ENCODE data around the gene PDHX.
"Not testable (repeated sequence)": the region's sequence is repeated elsewhere in the genome, so short reads cannot be mapped to it uniquely, and the experiment has no call there.

Gene PDHX

DNA sequence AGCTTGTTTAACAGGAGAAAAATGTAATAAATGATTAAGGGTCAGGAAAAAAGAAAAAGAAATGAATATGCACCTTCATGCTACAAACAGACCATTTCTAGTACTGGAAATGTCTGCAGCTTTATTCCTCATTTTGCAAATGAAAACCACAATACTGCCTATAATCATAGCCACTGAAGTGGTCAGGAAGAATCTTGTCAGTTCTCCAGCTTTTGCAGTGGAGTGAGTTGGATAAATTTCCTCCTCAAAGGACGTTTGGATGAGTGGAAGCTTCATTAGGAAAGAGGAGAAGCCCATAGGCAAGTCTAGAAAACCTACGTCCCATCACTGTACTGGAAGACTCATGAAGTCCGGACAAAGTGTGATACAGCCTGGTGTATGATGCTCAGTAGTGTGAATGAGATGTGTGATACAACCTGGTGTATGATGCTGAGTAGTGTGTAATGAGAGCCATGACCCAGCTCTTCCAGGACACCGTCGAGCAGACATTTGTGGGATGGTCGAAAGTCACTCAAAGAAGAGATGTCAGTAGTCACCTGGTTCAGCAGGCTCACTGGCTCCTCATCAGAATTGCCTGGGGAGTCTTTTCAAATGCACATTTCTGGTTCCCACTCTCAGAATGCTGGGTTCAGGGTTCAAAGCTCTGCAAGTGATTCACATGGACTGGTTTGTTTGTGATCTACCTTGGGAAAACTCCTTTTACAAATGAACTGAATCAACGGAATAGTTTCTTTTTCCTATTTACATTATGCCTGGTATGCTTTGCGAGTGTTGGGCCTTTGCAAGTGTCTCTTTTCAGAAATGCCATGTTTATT lies 101.3 kb downstream of the PDHX start:
- Mint-ChIP-seq H3K27ac (no peak overlapping the region), H3K4me3 (no peak overlapping the region), H3K36me3 (ENCODE audit: low read depth) (peaks cover 4% of the 10 kb centered on the region), H3K27me3 (ENCODE audit: low read depth) (peaks cover 27% of the 10 kb centered on the region), H3K4me1 (ENCODE audit: low read depth) (peaks cover 21% of the 10 kb centered on the region), H3K9me3 (peaks cover 7% of the 10 kb centered on the region)
- no peak for DNase-seq (ENCODE audit: low spot score)

- Mint-ChIP-seq H3K36me3 (ENCODE audit: low read depth) (peaks cover 26% of the 10 kb centered on the region), H3K27ac (no peak overlapping the region), H3K9me3 (peaks cover 40% of the 10 kb centered on the region), H3K4me3 (no peak overlapping the region), H3K27me3 (ENCODE audit: low read depth) (peaks cover 49% of the 10 kb centered on the region), H3K4me1 (ENCODE audit: low read depth) (peaks cover 3% of the 10 kb centered on the region)
- no peak for DNase-seq (ENCODE audit: low spot score)
Measured at GRCh38 chr11:35021589-35021988, 105.2 kb downstream of the PDHX start.

DNA sequence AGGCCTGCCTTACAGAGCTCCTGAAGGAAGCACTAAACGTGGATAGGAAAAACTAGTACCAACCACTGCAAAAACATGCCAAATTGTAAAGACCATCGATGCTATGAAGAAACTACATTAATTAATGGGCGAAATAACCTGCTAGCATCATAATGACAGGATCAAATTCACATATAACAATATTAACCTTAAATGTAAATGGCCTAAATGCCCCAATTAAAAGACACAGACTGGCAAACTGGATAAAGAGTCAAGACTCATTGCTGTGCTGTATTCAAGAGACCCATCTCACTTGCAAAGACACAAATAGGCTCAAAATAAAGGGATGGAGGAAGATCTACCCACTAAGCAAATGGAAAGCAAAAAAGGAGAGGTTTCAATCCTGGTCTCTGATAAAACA lies 107.5 kb downstream of the PDHX start:
- not testable (repeated sequence) for H3K4me3 Mint-ChIP-seq, H3K27ac Mint-ChIP-seq
- H3K36me3 Mint-ChIP-seq (ENCODE audit: low read depth) = peaks cover 31% of the 10 kb centered on the region

GRCh38 chr11:35028007-35028406 lies 111.6 kb downstream of the PDHX start:
- DNase-seq (ENCODE audit: low spot score); H3K4me3 Mint-ChIP-seq; H3K27ac Mint-ChIP-seq: not testable (repeated sequence)
- peaks cover 26% of the 10 kb centered on the region for H3K36me3 Mint-ChIP-seq (ENCODE audit: low read depth)
- H3K4me1 Mint-ChIP-seq (ENCODE audit: low read depth) = peaks cover 29% of the 10 kb centered on the region
- H3K27me3 Mint-ChIP-seq (ENCODE audit: low read depth) = peaks cover 36% of the 10 kb centered on the region
- peaks cover 48% of the 10 kb centered on the region for H3K9me3 Mint-ChIP-seq

More for the DNA sequence above, 107.5 kb downstream of the PDHX start:
- not testable (repeated sequence) for DNase-seq (ENCODE audit: low spot score); H3K4me1 Mint-ChIP-seq (ENCODE audit: low read depth)
- Mint-ChIP-seq H3K27me3 (ENCODE audit: low read depth) (peaks cover 55% of the 10 kb centered on the region), H3K9me3 (peaks cover 55% of the 10 kb centered on the region)

DNA sequence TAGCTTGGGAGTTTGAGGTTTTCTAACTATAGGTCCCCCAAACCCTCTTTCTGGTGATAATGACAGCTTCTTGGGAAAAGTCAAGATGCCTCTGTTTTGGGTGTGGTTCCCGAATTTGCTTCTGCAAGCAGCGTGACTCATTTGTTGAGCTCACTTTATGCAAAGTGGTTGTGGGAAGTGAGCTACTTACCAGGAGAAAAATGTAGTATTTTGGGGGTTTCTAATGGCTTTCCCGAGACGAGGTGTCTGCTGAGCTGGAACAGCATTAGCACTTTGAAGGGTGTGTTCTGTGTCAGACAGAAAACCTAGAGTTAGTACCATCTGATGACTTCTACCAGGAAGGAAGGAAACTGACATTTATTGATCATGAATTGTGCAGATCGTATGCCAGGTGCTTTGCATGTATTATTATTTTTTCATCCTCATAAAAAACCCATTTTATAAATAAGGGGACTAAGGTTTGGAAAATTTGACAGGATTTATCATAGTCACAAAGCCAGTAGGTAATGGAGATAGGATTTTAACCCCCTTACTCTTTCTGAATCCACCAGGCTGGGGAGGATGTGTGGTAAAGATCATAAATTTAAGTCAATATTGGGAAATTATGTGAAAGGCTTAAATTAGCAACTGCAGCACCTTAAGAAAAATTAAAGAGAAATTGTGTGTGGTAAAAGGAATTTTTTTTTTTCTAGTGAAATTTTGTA lies 113.7 kb downstream of the PDHX start:
- peaks cover 44% of the 10 kb centered on the region for H3K4me1 Mint-ChIP-seq (ENCODE audit: low read depth)
- H3K36me3 Mint-ChIP-seq (ENCODE audit: low read depth) = peaks cover 15% of the 10 kb centered on the region
- H3K9me3 Mint-ChIP-seq = peaks cover 28% of the 10 kb centered on the region
- peaks cover 33% of the 10 kb centered on the region for H3K27me3 Mint-ChIP-seq (ENCODE audit: low read depth)
- peak overlapping the region; percentile 72 for H3K27ac Mint-ChIP-seq
- peak overlapping the region; percentile 66 for H3K4me3 Mint-ChIP-seq
- DNase-seq (ENCODE audit: low spot score) = peak; percentile 49

GRCh38 chr11:35030716-35031213 lies 114.3 kb downstream of the PDHX start:
- DNase-seq (ENCODE audit: low spot score) = no peak
- H3K36me3 Mint-ChIP-seq (ENCODE audit: low read depth) = peaks cover 17% of the 10 kb centered on the region
- peak overlapping the region; percentile 66 for H3K4me3 Mint-ChIP-seq
- H3K9me3 Mint-ChIP-seq = peaks cover 28% of the 10 kb centered on the region
- peaks cover 49% of the 10 kb centered on the region for H3K4me1 Mint-ChIP-seq (ENCODE audit: low read depth)
- H3K27me3 Mint-ChIP-seq (ENCODE audit: low read depth) = peaks cover 37% of the 10 kb centered on the region
- H3K27ac Mint-ChIP-seq = peak overlapping the region; percentile 67

DNA sequence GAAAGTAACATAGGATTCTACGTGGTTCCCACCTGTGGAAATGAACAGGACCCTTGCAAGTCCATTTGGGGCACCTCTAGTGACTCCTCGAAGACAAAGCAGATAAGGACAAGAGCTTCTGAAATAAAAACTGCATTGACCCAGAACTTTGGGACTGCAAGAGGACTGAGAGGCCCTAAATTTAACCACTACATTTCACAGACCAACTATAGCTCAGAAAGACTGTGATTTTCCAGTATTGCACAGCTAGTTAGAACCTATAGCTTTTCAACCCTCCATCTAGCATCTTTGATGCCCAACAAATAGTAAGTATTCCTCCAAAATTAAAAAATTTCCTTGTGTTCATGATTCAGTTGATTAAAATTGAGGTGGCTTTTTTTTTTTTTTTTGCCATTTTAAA lies 114.9 kb downstream of the PDHX start:
- Mint-ChIP-seq H3K4me3 (no peak overlapping the region), H3K4me1 (ENCODE audit: low read depth) (peaks cover 50% of the 10 kb centered on the region)

GRCh38 chr11:35031867-35032266 lies 115.4 kb downstream of the PDHX start:
- Mint-ChIP-seq H3K4me3 (no peak overlapping the region), H3K36me3 (ENCODE audit: low read depth) (peaks cover 13% of the 10 kb centered on the region), H3K27ac (peak overlapping the region; percentile 16), H3K4me1 (ENCODE audit: low read depth) (peaks cover 49% of the 10 kb centered on the region), H3K9me3 (peaks cover 17% of the 10 kb centered on the region), H3K27me3 (ENCODE audit: low read depth) (peaks cover 34% of the 10 kb centered on the region)
- peak; percentile 41 for DNase-seq (ENCODE audit: low spot score)

More for the DNA sequence above, 114.9 kb downstream of the PDHX start:
- Mint-ChIP-seq H3K9me3 (peaks cover 23% of the 10 kb centered on the region), H3K27ac (no peak overlapping the region), H3K27me3 (ENCODE audit: low read depth) (peaks cover 33% of the 10 kb centered on the region), H3K36me3 (ENCODE audit: low read depth) (peaks cover 12% of the 10 kb centered on the region)
- DNase-seq (ENCODE audit: low spot score) = no peak

- DNase-seq (ENCODE audit: low spot score) = no peak
- Mint-ChIP-seq H3K9me3 (peaks cover 9% of the 10 kb centered on the region), H3K4me1 (ENCODE audit: low read depth) (peaks cover 52% of the 10 kb centered on the region), H3K27me3 (ENCODE audit: low read depth) (peaks cover 33% of the 10 kb centered on the region), H3K27ac (no peak overlapping the region), H3K36me3 (ENCODE audit: low read depth) (peaks cover 13% of the 10 kb centered on the region), H3K4me3 (no peak overlapping the region)
Measured at GRCh38 chr11:35033011-35033410, 116.6 kb downstream of the PDHX start.

- no peak for DNase-seq (ENCODE audit: low spot score)
- Mint-ChIP-seq H3K4me1 (ENCODE audit: low read depth) (peaks cover 58% of the 10 kb centered on the region), H3K4me3 (no peak overlapping the region), H3K9me3 (peaks cover 6% of the 10 kb centered on the region), H3K27ac (no peak overlapping the region), H3K36me3 (ENCODE audit: low read depth) (peaks cover 15% of the 10 kb centered on the region), H3K27me3 (ENCODE audit: low read depth) (peaks cover 39% of the 10 kb centered on the region)
Measured at GRCh38 chr11:35034401-35034800, 118.0 kb downstream of the PDHX start.

GRCh38 chr11:35035894-35036408 lies 119.5 kb downstream of the PDHX start:
- peaks cover 40% of the 10 kb centered on the region for H3K27me3 Mint-ChIP-seq (ENCODE audit: low read depth)

DNA sequence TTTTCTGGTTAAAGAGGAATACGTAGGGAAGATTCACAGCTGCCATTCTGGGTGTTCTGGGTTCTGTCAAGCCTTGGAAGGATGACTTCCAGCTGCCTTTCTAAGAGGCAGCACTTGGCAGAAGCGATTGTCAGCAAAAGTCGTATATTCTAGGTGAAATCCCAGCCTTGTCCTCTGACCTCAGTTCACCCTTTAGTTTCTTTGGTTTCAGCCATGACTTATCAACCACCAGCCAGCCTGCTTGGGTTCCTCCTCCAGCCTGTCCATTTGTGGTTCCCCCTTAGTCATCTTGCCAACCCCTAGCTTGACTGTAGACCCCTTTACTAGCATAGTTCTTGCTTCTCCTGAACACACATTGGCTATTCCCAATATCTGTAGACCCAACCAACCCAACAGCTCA lies 120.2 kb downstream of the PDHX start:
- Mint-ChIP-seq H3K27ac (no peak overlapping the region), H3K9me3 (peaks cover 6% of the 10 kb centered on the region), H3K27me3 (ENCODE audit: low read depth) (peaks cover 42% of the 10 kb centered on the region), H3K36me3 (ENCODE audit: low read depth) (peaks cover 15% of the 10 kb centered on the region), H3K4me3 (no peak overlapping the region), H3K4me1 (ENCODE audit: low read depth) (peaks cover 59% of the 10 kb centered on the region)
- DNase-seq (ENCODE audit: low spot score) = no peak

More at GRCh38 chr11:35035894-35036408, 119.5 kb downstream of the PDHX start:
- peaks cover 6% of the 10 kb centered on the region for H3K9me3 Mint-ChIP-seq
- peaks cover 56% of the 10 kb centered on the region for H3K4me1 Mint-ChIP-seq (ENCODE audit: low read depth)
- H3K36me3 Mint-ChIP-seq (ENCODE audit: low read depth) = peaks cover 15% of the 10 kb centered on the region
- H3K27ac Mint-ChIP-seq = no peak overlapping the region
- H3K4me3 Mint-ChIP-seq = no peak overlapping the region
- DNase-seq (ENCODE audit: low spot score) = no peak

DNA sequence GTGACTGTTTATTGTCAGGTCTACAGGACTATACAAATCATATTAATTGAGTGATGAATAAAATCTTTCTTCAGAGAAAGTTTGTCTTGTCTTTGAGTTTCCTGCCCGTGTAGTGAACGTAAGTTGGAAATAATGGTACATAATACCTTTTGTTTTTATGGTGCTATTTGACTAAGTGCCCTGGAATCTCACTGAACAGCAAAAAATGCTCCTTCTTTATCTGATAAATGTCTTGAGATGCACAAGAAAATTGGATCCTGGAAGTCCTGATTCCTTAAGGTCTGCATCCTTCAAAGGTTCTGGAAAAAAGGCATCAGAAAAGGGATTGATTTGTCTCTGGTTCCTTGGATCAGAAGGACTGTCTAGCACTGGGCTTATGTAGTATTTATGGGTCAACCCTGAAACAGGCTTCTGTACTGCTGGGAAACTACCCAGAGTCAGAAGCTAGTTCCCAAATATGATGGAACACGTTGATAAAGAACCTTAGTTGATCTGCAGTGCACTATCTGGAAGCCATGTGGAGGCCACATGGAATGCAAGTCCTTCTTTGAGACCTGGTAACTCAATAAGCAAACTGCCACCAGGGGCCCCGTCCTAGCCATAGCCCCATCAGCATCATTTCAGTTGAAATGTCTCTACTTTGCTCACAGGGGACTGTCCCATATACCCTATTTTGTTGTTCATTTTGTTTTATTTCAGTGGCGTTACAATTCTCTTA lies 122.0 kb downstream of the PDHX start:
- Mint-ChIP-seq H3K4me1 (ENCODE audit: low read depth) (peaks cover 58% of the 10 kb centered on the region), H3K9me3 (peaks cover 6% of the 10 kb centered on the region), H3K27ac (no peak overlapping the region), H3K27me3 (ENCODE audit: low read depth) (peaks cover 53% of the 10 kb centered on the region), H3K36me3 (ENCODE audit: low read depth) (peaks cover 12% of the 10 kb centered on the region), H3K4me3 (no peak overlapping the region)
- peak; percentile 35 for DNase-seq (ENCODE audit: low spot score)
